ENCODE data around the gene GNS. TPM values are rescaled to one million over a fixed set of nuclear protein-coding genes. Genes with fewer than 3 reads are reported as not detected.

GNS gene
- total RNA-seq, 1 experiment from 2014 or later, result 26.0 TPM

DNA sequence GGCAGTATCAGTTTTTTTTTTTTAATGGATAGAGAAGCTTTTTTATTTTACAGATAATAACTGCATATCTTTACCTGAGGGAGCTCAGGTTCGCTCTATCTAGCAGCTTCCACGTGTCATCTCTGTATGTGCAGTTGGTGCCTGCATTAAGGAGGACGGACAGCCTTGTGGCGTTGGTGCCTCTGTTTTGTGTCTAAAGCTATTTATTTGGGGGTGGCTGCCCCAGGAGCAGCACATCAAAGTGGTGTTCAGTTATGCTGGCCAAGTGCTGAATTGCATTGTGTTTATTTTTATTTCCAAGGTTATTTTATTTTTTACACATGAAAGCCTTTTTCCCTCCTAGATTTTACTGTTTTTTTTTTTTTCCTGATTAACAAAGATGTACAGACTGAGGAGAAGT is 89.2 kb downstream of the GNS start:
- no peak overlapping the region for H3T11ph ChIP-seq (ENCODE audit: low read length)
- H3K9me3 Mint-ChIP-seq, result no peaks in the 10 kb centered on the region
- no peaks in the 10 kb centered on the region for H3K27me3 ChIP-seq (ENCODE audit: insufficient read depth, low read length)
- no peaks in the 10 kb centered on the region for H3K23me2 ChIP-seq (ENCODE audit: insufficient read length, low read depth, low read length, poor library complexity, severe bottlenecking)
- no peak overlapping the region for H3K18ac ChIP-seq (ENCODE audit: insufficient read length, low read depth, low read length)
- no peak overlapping the region for H4K91ac ChIP-seq (ENCODE audit: insufficient read length, low read depth, low read length)
- H3K9me3 ChIP-seq (ENCODE audit: control insufficient read depth, low read depth, low read length), result no peaks in the 10 kb centered on the region
- H3K27me3 Mint-ChIP-seq (ENCODE audit: low read depth), result no peaks in the 10 kb centered on the region
- H3K4me1 Mint-ChIP-seq, result peaks cover 78 to 86% of the 10 kb centered on the region in 2 experiments
- no peak overlapping the region for H2BK5ac ChIP-seq (ENCODE audit: insufficient read length, low read length)
- no peak overlapping the region for H3K4me2 ChIP-seq (ENCODE audit: insufficient read depth, insufficient read length, low read length)
- H4K8ac ChIP-seq (replicated peaks; ENCODE audit: insufficient read length, low read depth, low read length), result no peak overlapping the region
- H2AFZ ChIP-seq (ENCODE audit: low read length), result no peak overlapping the region
- no peak overlapping the region for H3K4ac ChIP-seq (ENCODE audit: low read depth, low read length)
- no CpG with 5 or more reads among the region's 4 CpGs for WGBS (ENCODE audit: extremely low coverage, insufficient read length, low lambda C conversion rate)
- no peak overlapping the region for H2BK15ac ChIP-seq (ENCODE audit: low read depth, low read length)
- H4K5ac ChIP-seq (ENCODE audit: insufficient read length, low read depth, low read length), result no peak overlapping the region
- H3K27ac Mint-ChIP-seq, result 0 out of 7 replicates have a peak overlapping the region, but pooled peaks of 2 of the 3 experiments have one; percentile 31 to 32
- no peak overlapping the region for H3K56ac ChIP-seq (ENCODE audit: insufficient read length, low read depth, low read length)
- H2BK12ac ChIP-seq (ENCODE audit: insufficient read length, low read depth, low read length), result no peak overlapping the region
- TF ChIP-seq, protein P1, sequence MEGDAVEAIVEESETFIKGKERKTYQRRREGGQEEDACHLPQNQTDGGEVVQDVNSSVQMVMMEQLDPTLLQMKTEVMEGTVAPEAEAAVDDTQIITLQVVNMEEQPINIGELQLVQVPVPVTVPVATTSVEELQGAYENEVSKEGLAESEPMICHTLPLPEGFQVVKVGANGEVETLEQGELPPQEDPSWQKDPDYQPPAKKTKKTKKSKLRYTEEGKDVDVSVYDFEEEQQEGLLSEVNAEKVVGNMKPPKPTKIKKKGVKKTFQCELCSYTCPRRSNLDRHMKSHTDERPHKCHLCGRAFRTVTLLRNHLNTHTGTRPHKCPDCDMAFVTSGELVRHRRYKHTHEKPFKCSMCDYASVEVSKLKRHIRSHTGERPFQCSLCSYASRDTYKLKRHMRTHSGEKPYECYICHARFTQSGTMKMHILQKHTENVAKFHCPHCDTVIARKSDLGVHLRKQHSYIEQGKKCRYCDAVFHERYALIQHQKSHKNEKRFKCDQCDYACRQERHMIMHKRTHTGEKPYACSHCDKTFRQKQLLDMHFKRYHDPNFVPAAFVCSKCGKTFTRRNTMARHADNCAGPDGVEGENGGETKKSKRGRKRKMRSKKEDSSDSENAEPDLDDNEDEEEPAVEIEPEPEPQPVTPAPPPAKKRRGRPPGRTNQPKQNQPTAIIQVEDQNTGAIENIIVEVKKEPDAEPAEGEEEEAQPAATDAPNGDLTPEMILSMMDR (conservative IDR thresholded peaks at IDR 0.05), result no peak
- no peak overlapping the region for H3K4me3 Mint-ChIP-seq
- no peaks in the 10 kb centered on the region; a peak in 1 of 7 replicates for H3K36me3 Mint-ChIP-seq (ENCODE audit: insufficient read depth in 1 of 3, low read depth in 3 of 3)
- H3K14ac ChIP-seq (ENCODE audit: insufficient read depth, low read length), result no peak overlapping the region
- no peak overlapping the region for H2BK20ac ChIP-seq (ENCODE audit: low read depth, low read length, poor library complexity, severe bottlenecking)
- no peak overlapping the region for H3K23ac ChIP-seq (ENCODE audit: insufficient read length, low read depth, low read length)
- no peaks in the 10 kb centered on the region for H4K20me1 ChIP-seq (ENCODE audit: control insufficient read depth, insufficient read depth, insufficient read length)
- no peak overlapping the region for H2BK120ac ChIP-seq (ENCODE audit: low read depth, low read length, poor library complexity, severe bottlenecking)
- H3K79me1 ChIP-seq (ENCODE audit: insufficient read depth, low read depth, low read length, poor library complexity, severe bottlenecking), result peaks cover 6% of the 10 kb centered on the region
- H3K9ac ChIP-seq (ENCODE audit: extremely low read depth, insufficient read length, low read length), result no peak overlapping the region
- no peak overlapping the region for H3K27ac ChIP-seq (ENCODE audit: insufficient read length, low read depth, low read length)
- peaks cover 23% of the 10 kb centered on the region for H3K4me1 ChIP-seq (ENCODE audit: insufficient read depth, low read length)
- H3K79me2 ChIP-seq (ENCODE audit: insufficient read depth, low read length), result peaks cover 10% of the 10 kb centered on the region; the same call in 1 of the 2 replicates
- no peak for DNase-seq
- no peak overlapping the region for H2AK5ac ChIP-seq (ENCODE audit: insufficient read length, low read length)
